Mesendoderm (in vitro differentiated cells): ENCODE measurements around the gene NT5E.

ENCODE experiments used
- DNase-seq: peaks from one replicate; pipeline ENCODE4 v3.0.0; 2013
- H2AK5ac ChIP-seq: 2 replicates; pipeline ENCODE4 v1.6.1; 2013; ENCODE audit warnings: low read length, inconsistent platforms
- H2BK120ac ChIP-seq: 2 replicates; pipeline ENCODE4 v1.6.1; 2013; ENCODE audit warnings: low read depth, mild to moderate bottlenecking, low read length, moderate library complexity, mixed read lengths
- H2BK15ac ChIP-seq: replicated peaks from 2 replicates; pipeline ENCODE4 v1.6.1; 2013; ENCODE audit warnings: low read depth, mild to moderate bottlenecking, moderate library complexity
- H2BK5ac ChIP-seq: 2 replicates; pipeline ENCODE4 v1.6.1; 2013; ENCODE audit warnings: low read length, inconsistent platforms
- H3K18ac ChIP-seq: 2 replicates; pipeline ENCODE4 v1.6.1; 2013; ENCODE audit warnings: mild to moderate bottlenecking, low read length, mixed read lengths
- H3K23ac ChIP-seq: one replicate; pipeline ENCODE4 v1.6.1; 2013; ENCODE audit warnings: low read length
- H3K27ac ChIP-seq: 2 replicates; pipeline ENCODE4 v1.5.1; 2013; ENCODE audit warnings: low read depth, mild to moderate bottlenecking, inconsistent platforms, low read length, moderate library complexity
- H3K27me3 ChIP-seq: 2 replicates; pipeline ENCODE4 v1.6.1; 2013; ENCODE audit warnings: low read length, control low read depth, mild to moderate bottlenecking, inconsistent platforms; ENCODE audit not compliant: insufficient read depth, poor library complexity
- H3K36me3 ChIP-seq: 2 replicates; pipeline ENCODE4 v1.6.1; 2013; ENCODE audit warnings: low read length, inconsistent platforms; ENCODE audit not compliant: control insufficient read depth, insufficient read depth
- H3K4ac ChIP-seq: one replicate; pipeline ENCODE4 v1.6.1; 2013; ENCODE audit warnings: low read depth, mild to moderate bottlenecking, low read length, moderate library complexity
- H3K4me1 ChIP-seq: 2 replicates; pipeline ENCODE4 v1.6.1; 2013; ENCODE audit warnings: low read depth, low read length, inconsistent platforms; ENCODE audit not compliant: control insufficient read depth
- H3K4me2 ChIP-seq: 2 replicates; pipeline ENCODE4 v1.6.1; 2013; ENCODE audit warnings: low read length
- H3K4me3 ChIP-seq: 2 replicates; pipeline ENCODE4 v1.5.1; 2013; ENCODE audit warnings: mild to moderate bottlenecking, low read length
- H3K56ac ChIP-seq: one replicate; pipeline ENCODE4 v1.6.1; 2013; ENCODE audit warnings: low read length
- H3K79me1 ChIP-seq: 2 replicates; pipeline ENCODE4 v1.6.1; 2013; ENCODE audit warnings: low read length, inconsistent platforms
- H3K79me2 ChIP-seq: 2 replicates; pipeline ENCODE4 v1.6.1; 2013; ENCODE audit warnings: mild to moderate bottlenecking, low read length; ENCODE audit not compliant: control insufficient read depth, insufficient read depth
- H3K9ac ChIP-seq: 2 replicates; pipeline ENCODE4 v1.6.1; 2013; ENCODE audit warnings: low read length, inconsistent platforms
- H4K5ac ChIP-seq: one replicate; pipeline ENCODE4 v1.6.1; 2013; ENCODE audit warnings: low read length
- H4K8ac ChIP-seq: one replicate; pipeline ENCODE4 v1.6.1; 2013; ENCODE audit warnings: low read depth, mild to moderate bottlenecking, control low read depth, low read length, moderate library complexity
- WGBS: extraction: QIAGEN DNeasy Blood & Tissue Kit; methylation state at CpG from one replicate; pipeline ENCODE4 v1.1.7; 2013; ENCODE audit warnings: low lambda C conversion rate, missing lambda C conversion rate; ENCODE audit not compliant: insufficient coverage; ENCODE audit errors: extremely low coverage; 5-methylcytosine and 5-hydroxymethylcytosine counted together

NT5E gene

GRCh38 chr6:85424981-85425380, 24.9 kb upstream of the NT5E start:
- H3K4me3 ChIP-seq, result no peak overlapping the region
- H2BK15ac ChIP-seq, result no peak overlapping the region
- H3K4me1 ChIP-seq, result no peaks in the 10 kb centered on the region
- H3K79me2 ChIP-seq, result no peaks in the 10 kb centered on the region
- no peak overlapping the region for H2BK120ac ChIP-seq
- WGBS, result no CpG with 5 or more reads among the region's 2 CpGs
- no peaks in the 10 kb centered on the region for H3K27me3 ChIP-seq
- no peak overlapping the region for H4K5ac ChIP-seq
- H3K23ac ChIP-seq, result no peak overlapping the region
- H3K18ac ChIP-seq, result no peak overlapping the region
- H3K4me2 ChIP-seq, result no peak overlapping the region
- H4K8ac ChIP-seq, result no peak overlapping the region
- no peak overlapping the region for H2BK5ac ChIP-seq
- H3K4ac ChIP-seq, result no peak overlapping the region
- H3K36me3 ChIP-seq, result no peaks in the 10 kb centered on the region
- no peak overlapping the region for H3K27ac ChIP-seq
- DNase-seq, result no peak
- no peaks in the 10 kb centered on the region for H3K79me1 ChIP-seq
- no peak overlapping the region for H2AK5ac ChIP-seq
- no peak overlapping the region for H3K9ac ChIP-seq
- no peak overlapping the region for H3K56ac ChIP-seq

- no peaks in the 10 kb centered on the region for H3K4me1 ChIP-seq
- no peak overlapping the region for H4K8ac ChIP-seq
- H3K9ac ChIP-seq, result no peak overlapping the region
- H3K18ac ChIP-seq, result no peak overlapping the region
- no peak overlapping the region for H2BK120ac ChIP-seq
- H3K79me2 ChIP-seq, result no peaks in the 10 kb centered on the region
- H3K4me2 ChIP-seq, result no peak overlapping the region
- no CpG with 5 or more reads among the region's 4 CpGs for WGBS
- H2BK15ac ChIP-seq, result no peak overlapping the region
- no peak overlapping the region for H4K5ac ChIP-seq
- no peak overlapping the region for H3K4me3 ChIP-seq
- no peak overlapping the region for H3K4ac ChIP-seq
- no peaks in the 10 kb centered on the region for H3K27me3 ChIP-seq
- H3K36me3 ChIP-seq, result no peaks in the 10 kb centered on the region
- no peak overlapping the region for H2AK5ac ChIP-seq
- no peak overlapping the region for H3K56ac ChIP-seq
- no peak for DNase-seq
- no peak overlapping the region for H3K23ac ChIP-seq
- no peak overlapping the region for H3K27ac ChIP-seq
- H2BK5ac ChIP-seq, result no peak overlapping the region
- H3K79me1 ChIP-seq, result no peaks in the 10 kb centered on the region
Observed at GRCh38 chr6:85425997-85426396, 23.9 kb upstream of the NT5E start.

DNA sequence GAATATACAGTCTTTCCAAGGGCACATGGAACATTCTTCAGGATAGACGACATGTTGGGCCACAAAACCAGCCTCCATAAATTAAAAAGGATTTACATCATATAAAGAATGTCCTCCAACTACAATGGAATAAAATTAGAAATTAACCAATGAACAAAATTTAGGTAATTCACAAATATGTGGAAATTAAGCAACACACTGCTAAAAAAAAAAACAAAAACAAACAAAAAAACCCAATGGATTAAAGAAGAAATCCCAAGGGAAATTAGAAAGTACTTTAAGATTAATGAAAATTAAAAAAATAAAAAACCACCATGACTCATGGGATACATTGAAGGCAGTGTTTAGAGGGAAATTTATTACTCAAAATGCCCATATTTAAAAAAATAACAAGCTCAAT, 21.4 kb upstream of the NT5E start:
- Histone ChIP-seq H2AK5ac (no peak overlapping the region), H2BK120ac (no peak overlapping the region), H3K4me1 (no peaks in the 10 kb centered on the region), H3K4ac (no peak overlapping the region), H2BK15ac (no peak overlapping the region), H3K79me2 (no peaks in the 10 kb centered on the region), H3K18ac (no peak overlapping the region), H4K5ac (no peak overlapping the region), H3K23ac (no peak overlapping the region), H3K9ac (no peak overlapping the region), H4K8ac (no peak overlapping the region), H2BK5ac (no peak overlapping the region), H3K56ac (no peak overlapping the region), H3K36me3 (no peaks in the 10 kb centered on the region), H3K27ac (no peak overlapping the region), H3K79me1 (no peaks in the 10 kb centered on the region), H3K4me2 (no peak overlapping the region), H3K27me3 (no peaks in the 10 kb centered on the region), H3K4me3 (no peak overlapping the region)
- no peak for DNase-seq
- WGBS, result no CpG with 5 or more reads among the region's 1 CpG

DNA sequence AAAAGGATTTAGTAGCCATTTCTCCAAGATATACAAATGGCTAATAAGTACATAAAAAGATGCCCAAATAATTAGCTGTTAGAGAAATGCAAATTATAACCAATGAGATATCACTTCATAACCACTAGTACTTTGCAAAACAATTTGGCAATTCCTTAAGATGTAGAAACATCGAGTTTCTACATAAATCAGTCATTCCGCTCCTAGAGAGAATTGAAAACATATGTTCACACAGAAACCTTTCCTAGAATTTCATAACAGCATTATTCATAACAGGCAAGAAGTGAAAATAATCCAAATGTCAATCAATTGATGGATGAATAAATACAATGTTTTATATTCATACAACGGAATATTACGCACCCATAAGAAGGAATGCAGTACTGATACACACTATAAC, 20.5 kb upstream of the NT5E start:
- WGBS, result no CpG with 5 or more reads among the region's 4 CpGs
- H3K4me3 ChIP-seq, result no peak overlapping the region
- H3K36me3 ChIP-seq, result no peaks in the 10 kb centered on the region

DNA sequence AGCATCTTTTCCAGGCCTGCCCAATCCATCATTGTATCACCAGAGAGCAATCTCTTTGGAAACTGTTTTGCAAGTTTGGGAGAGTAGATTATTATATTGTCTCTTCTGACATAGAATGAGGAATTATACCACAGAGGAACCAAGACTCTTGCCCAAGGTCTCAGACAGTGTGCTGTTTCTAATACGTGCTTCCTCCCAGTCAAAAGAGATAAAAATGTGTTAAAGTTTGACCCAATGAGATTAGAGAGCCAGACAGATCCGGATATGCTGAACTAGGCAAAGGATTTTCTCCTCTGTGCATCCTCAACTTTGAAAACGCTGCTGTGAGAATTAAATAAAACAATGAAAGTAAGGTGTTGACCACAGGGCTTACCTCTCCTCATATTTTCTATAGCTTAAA, 18.6 kb upstream of the NT5E start:
- no peak overlapping the region for H3K4me3 ChIP-seq
- no peak overlapping the region for H4K8ac ChIP-seq
- H2AK5ac ChIP-seq, result no peak overlapping the region
- no peaks in the 10 kb centered on the region for H3K36me3 ChIP-seq
- H3K4ac ChIP-seq, result no peak overlapping the region
- H2BK5ac ChIP-seq, result no peak overlapping the region
- H3K79me2 ChIP-seq, result no peaks in the 10 kb centered on the region
- H3K23ac ChIP-seq, result no peak overlapping the region
- H2BK15ac ChIP-seq, result no peak overlapping the region
- no peak overlapping the region for H3K56ac ChIP-seq
- WGBS, result no CpG with 5 or more reads among the region's 3 CpGs
- no peak overlapping the region for H2BK120ac ChIP-seq
- H3K4me2 ChIP-seq, result no peak overlapping the region
- no peak overlapping the region for H3K9ac ChIP-seq
- H4K5ac ChIP-seq, result no peak overlapping the region
- no peaks in the 10 kb centered on the region for H3K79me1 ChIP-seq
- H3K27me3 ChIP-seq, result no peaks in the 10 kb centered on the region
- no peak for DNase-seq
- no peak overlapping the region for H3K27ac ChIP-seq
- no peak overlapping the region for H3K18ac ChIP-seq
- H3K4me1 ChIP-seq, result no peaks in the 10 kb centered on the region

More for the DNA sequence above, 20.5 kb upstream of the NT5E start:
- Histone ChIP-seq H4K5ac (no peak overlapping the region), H3K79me2 (no peaks in the 10 kb centered on the region), H3K27ac (no peak overlapping the region), H4K8ac (no peak overlapping the region), H2AK5ac (no peak overlapping the region), H3K79me1 (no peaks in the 10 kb centered on the region), H2BK15ac (no peak overlapping the region), H3K4me1 (no peaks in the 10 kb centered on the region), H2BK120ac (no peak overlapping the region), H3K18ac (no peak overlapping the region), H3K27me3 (no peaks in the 10 kb centered on the region), H3K4ac (no peak overlapping the region), H3K4me2 (no peak overlapping the region), H3K9ac (no peak overlapping the region), H2BK5ac (no peak overlapping the region), H3K23ac (no peak overlapping the region), H3K56ac (no peak overlapping the region)
- no peak for DNase-seq

DNA sequence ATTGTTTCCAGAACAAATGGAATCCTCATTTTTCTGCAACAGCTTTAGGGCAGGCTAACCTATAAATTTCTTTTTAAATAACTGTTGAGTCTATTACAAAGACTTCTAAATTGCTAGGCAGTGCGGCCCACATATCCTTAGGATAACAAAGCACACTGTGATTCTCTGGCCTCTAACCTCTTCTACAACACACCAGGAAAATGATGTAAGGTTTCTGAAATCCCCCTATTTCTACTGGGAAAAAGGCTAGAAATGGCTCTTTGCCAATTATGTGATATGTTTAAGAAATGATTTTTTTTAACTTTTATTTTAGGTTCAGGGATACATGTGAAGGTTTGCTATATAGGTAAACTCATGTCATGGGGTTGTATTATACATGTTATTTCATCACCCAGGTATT, 17.3 kb upstream of the NT5E start:
- no peak overlapping the region for H3K27ac ChIP-seq
- H2AK5ac ChIP-seq, result no peak overlapping the region
- no peaks in the 10 kb centered on the region for H3K27me3 ChIP-seq
- no peaks in the 10 kb centered on the region for H3K79me2 ChIP-seq
- H3K4me1 ChIP-seq, result no peaks in the 10 kb centered on the region
- H3K36me3 ChIP-seq, result no peaks in the 10 kb centered on the region
- no peaks in the 10 kb centered on the region for H3K79me1 ChIP-seq
- no peak overlapping the region for H2BK5ac ChIP-seq
- H3K23ac ChIP-seq, result no peak overlapping the region
- WGBS, result no CpG with 5 or more reads among the region's 1 CpG
- H2BK15ac ChIP-seq, result no peak overlapping the region
- no peak overlapping the region for H4K5ac ChIP-seq
- H3K4me3 ChIP-seq, result no peak overlapping the region
- H3K9ac ChIP-seq, result no peak overlapping the region
- no peak for DNase-seq
- no peak overlapping the region for H3K18ac ChIP-seq
- no peak overlapping the region for H2BK120ac ChIP-seq
- no peak overlapping the region for H4K8ac ChIP-seq
- H3K4me2 ChIP-seq, result no peak overlapping the region
- H3K4ac ChIP-seq, result no peak overlapping the region
- no peak overlapping the region for H3K56ac ChIP-seq
